Measurements from ENCODE around the gene VPS54.
"Not testable (repeated sequence)": the region's sequence is repeated elsewhere in the genome, so short reads cannot be mapped to it uniquely, and the experiment has no call there.

The VPS54 gene

DNA sequence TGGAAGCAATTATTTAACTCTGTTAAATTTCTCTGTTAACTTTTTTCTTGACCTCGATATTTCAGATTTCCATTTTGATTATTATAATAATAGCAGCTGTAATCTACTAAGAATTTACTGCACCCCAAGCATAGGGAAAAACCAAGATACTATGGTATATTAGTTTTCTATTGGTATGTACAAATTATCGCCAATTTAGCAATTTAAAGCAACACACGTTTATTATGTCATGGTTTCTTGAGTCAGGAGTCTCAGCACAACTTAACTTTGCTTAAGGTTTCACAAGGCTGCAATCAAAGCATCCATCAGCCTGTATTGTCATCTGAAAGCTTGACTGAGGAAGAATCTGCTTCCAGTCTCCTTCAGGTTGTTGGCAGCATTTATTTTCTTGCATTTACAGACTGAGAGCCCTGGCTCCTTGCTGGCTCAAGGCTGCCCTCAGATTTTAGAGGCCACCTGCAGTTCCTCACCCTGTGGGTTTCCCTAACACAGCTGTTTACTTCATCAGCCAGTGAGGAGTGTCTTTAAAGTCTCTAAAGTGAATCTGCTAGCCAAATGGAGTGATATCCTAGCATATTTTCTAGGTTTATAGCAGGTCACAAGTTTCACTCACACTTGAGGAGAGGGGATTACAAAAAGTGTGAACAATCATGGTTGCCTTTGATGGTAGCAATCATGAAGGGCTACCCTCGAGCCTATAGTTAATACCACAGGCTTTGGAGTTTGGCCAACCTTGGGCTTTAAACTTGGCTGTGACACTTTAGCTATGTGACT, 4.4 kb upstream of the VPS54 start:
- DNase-seq (ENCODE audit: low read depth in 2 of 2): no peak

DNA sequence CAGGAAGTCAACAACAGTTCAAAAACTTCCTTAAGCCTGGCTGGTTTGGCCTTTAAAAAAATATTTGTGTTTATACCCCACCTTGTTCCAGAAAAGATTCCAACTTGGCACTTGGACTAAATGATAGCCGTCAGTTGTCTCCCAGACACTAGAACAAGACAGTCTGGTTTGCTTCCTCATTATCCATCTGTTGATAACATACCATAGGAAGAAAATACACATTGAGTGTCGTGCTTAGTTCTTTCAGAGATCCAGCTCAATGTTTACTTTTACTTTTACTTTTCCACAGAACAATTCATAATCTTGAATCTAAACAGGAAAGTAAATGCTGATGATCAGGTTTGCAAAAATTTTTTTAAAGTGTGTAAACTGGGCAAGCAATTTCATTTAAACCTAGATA, 2.4 kb upstream of the VPS54 start:
- no peak for DNase-seq (ENCODE audit: low read depth in 2 of 2)

DNA sequence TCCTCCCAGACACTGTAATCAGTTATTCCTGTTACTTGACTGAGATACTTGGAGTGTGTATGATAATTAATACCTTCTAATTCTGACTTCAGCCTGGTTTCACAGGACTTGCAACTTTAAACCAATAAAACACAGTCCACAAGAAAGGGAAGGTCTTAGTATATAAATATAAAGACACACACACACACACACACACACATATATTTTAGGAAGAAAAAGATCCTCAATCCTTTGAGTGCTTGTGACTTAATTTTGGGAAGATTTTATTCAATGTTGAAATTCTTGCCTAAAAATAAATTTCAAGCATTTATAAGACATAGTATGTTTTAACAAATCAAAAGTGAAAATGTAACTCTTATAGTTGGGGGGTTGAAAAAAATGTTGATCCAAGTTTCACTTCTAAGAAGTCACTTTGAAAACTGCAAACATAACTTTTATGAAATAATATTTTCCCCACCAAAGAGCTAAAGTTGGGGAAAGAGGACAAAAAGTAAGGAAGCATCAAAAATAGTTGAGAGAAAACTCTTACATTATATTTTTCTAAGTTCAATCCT, 824 bp upstream of the VPS54 start:
- no peak for DNase-seq (ENCODE audit: low read depth in 2 of 2)

DNA sequence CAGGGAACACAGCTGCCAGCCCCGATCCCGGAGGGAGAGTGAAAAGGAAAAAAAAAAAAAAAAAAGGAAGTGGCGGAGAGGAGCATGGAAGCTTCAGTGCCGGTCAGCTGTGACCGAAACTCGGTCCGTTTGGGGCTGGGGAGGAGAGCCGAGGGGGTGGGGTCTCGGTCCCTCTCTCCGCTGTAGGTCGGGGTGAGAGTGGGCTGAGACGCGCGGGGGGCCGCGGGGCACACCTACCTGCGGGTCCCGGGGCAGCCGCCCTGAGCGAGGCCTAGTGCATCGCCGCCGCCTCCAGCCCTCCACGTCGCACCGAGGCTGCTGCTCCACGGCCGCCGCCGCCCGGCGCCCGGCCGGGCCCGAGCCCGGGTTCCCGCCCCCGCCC, 536 bp downstream of the VPS54 start:
- DNase-seq (ENCODE audit: low read depth in 2 of 2): peak; percentile 8 to 13

DNA sequence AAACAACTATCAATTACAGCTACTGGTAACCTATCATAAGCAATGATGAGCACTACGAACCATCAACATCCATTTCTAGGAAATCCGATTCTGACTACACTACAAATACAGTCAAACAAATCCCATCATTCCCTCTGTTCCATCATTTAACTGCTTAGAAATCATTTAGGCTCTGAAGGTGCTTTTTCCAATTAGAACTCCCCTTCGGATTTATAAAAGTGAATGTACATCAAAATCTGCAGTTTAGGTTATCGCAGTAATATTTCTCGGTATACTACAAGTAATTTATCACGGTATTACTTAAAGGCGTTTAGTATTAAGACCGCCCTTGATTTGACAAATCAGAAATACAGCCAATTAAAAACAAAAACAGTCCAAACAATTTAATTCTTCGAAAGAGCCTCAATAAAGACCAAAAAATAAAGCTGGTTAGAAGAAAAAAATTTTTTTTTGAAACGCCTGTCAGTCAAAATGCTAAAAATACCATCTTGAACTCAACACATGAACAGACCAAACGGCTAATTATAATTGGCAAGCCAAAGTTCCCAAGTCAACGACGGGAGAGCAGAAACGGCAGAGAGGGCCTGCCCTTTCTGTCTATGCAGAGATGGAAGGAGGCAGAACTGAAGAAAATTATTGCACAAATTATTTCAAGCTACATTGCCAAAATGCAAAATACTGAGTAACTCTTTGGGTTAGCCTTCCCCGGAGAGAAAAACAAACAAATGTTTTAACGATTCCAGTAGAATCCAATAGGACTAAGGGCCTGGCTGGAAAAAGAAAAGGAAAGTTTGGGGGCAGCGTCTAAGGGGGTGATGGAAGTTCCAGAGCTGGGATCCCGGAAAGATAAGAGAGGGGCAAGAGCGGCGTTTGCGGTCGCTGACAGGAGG, 1.2 kb downstream of the VPS54 start:
- no peak for DNase-seq (ENCODE audit: low read depth in 2 of 2)

DNA sequence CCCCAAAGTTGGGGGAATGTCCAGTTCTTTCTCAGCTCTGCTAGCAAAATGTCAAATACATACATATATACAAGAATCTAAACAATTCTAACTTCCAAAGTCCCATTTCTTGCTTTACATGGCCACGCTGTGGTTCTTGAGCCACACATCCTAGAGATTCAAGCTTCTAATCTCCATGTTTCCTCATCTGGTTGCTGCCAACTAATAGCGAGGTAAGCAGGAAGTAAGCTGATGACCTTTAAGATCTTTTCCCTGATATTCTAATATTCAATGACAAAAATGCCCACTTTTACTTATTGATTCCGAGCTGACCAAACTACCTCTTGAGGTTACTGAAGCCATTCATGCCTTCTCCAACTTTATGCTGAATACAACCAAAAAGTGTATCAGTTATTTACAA, 3.3 kb downstream of the VPS54 start:
- no peak for DNase-seq (ENCODE audit: low read depth in 2 of 2)

DNA sequence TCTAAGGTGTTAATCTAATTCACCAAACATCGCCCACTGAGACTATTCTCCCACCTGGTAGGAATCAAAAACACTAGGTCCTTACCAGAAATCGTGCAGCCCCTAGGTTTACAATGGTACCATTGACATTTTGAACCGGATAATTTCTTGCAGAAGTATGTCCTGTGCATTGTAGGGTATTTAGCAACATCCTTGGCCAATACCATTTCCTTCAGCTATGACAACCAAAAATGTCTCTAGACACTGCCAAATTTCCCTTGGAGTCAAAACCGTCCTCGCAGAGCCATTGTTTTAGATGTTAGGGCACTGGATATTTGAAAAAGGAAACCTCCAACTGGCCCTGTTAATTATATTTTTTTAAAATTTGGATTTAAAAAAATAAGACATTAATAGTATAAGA, 3.8 kb downstream of the VPS54 start:
- DNase-seq (ENCODE audit: low read depth in 2 of 2): no peak

DNA sequence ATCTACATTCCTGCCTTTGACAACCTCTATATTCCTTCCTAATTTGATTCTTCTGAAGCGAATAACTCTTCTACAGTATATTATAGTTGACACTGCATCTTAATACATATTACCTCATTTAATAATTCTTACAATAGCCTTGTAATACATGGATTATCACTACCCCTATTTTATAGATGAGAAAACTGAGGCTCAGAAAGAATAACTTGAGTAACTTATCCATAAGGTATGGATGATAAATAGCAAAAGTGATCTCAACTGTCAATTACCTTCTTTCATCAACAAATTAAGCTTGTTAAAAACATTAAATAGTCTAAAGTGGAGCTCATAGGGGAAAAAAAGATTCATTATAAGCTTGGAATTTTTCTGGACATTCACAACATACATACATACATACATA, 4.6 kb downstream of the VPS54 start:
- no peak for DNase-seq (ENCODE audit: low read depth in 2 of 2)

DNA sequence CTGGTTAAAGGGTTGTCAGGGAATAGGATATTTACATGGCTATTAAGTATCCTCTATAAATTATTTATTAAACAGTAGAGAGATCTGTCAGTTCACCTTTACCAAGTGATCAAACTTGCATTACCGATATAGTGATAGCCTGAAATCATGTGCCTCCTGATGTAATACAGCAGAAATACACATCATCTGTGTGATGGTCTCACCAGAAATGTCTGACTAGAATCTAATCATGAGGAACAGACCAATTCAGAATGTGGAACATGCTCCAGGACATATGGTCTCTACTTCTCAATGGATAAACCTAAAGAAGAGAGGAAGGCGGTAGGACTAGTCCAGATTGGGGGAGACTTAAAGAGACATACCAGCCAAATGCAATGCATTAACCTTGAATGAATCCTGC, 6.2 kb downstream of the VPS54 start:
- no peak for DNase-seq (ENCODE audit: low read depth in 2 of 2)

DNA sequence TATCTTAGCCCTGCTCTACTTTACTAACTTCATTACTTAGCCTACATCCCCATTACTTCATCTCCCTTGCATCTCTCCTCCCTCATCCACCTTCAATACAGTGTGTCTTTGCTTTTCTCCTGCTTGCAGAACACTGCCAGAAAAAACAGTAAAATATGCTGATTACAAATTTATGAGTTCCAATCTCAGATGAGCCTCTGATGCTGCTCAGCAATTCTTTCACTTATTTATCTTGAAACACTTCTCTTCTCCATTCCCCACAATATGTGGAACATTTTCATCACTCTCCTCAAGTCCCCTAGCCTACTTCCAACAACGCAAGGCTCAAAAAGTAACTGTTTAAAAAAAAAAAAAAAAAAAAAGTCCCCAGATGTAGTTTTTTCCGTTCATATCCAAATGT, 7.1 kb downstream of the VPS54 start:
- no peak for DNase-seq (ENCODE audit: low read depth in 2 of 2)

DNA sequence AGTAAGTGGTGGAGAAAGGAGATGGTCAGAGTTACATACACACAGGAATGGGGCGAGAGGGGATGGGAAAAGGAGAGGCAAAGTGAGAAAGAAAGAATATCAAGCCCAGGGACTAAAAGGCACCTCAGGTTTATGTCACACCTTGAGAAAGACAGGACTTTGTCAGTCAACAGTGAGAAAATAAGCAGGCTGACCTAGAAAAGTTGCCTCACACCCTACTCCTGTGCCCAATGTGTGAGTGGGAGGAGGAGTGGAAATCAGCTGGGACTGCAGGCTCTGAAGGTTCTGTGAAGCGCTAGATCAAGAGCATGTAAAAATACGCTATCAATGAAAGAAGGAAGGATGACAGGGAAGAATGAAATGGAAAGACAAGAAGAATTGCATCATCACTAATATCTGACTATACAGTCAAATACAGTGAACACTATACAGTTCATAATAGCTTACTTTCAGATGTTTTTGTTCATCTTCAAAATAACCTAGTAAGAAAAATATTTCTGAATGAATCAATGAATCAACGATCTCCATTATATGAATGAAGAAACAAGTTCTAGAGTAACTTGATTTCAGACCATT, 10.7 kb downstream of the VPS54 start:
- DNase-seq (ENCODE audit: low read depth in 2 of 2): no peak

DNA sequence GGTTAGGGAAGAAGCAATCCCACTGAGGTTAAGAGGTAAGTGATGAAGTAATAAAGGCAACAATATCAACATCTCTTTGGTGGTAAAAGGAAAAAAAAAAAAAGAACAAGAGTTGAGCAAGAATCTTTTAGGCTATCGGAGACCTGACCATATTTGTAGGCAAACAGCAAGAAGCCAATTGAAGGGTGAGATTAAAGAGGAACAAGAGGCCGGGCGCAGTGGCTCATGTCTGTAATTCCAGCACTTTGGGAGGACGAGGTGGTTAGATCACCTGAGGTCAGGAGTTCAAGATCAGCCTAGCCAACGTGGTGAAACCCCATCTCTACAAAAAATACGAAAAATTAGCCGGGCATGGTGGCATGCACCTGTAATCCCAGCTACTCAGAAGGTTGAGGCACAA, 11.3 kb downstream of the VPS54 start:
- DNase-seq (ENCODE audit: low read depth in 2 of 2): no peak

DNA sequence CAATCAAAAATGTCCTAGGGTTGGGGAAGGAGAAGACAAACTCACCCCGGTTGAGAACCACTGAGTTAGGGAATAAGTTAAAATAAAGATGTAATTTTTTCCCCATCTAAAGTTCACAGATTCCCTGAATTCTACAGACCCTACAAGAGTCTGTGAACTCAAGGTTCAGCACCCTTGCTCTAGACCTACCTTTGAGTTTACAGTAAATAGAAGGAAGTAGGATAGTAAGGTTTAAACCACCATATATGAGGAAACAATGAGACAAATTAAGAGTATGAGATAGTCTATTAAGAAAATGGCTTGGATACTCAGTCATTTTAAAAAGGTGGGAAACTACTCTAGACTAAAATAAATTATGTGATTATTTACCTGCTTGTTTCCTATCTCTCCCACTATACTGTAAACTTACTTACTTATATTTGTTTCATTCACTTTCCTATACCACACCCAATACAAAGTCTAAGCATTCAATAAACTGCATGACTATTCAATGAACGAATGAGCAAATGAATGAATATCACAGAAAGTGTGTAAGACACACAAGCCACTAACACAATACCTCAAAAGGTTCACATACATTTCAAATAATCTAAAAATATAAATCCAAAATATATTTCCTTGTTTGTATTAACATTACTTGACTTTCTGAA, 13.4 kb downstream of the VPS54 start:
- no peak for DNase-seq (ENCODE audit: low read depth in 2 of 2)

DNA sequence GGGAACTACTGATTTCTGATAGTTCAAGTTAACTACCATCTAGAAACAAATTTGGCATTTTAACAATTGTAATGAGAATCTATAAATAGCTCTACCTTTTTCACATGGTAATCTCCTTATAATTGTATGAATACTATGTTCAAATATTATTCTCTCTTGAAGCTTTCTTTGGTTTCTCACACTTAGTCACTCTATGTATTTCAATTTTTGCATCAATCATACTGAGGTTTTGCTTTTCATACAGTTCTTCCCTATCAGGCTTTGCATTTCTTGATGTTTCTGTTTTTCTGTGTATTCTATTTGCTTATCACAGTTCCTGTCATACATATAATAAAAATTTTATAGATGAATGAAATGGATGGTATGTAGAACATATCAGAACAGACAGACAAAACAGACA, 16.0 kb downstream of the VPS54 start:
- DNase-seq (ENCODE audit: low read depth in 2 of 2): no peak

DNA sequence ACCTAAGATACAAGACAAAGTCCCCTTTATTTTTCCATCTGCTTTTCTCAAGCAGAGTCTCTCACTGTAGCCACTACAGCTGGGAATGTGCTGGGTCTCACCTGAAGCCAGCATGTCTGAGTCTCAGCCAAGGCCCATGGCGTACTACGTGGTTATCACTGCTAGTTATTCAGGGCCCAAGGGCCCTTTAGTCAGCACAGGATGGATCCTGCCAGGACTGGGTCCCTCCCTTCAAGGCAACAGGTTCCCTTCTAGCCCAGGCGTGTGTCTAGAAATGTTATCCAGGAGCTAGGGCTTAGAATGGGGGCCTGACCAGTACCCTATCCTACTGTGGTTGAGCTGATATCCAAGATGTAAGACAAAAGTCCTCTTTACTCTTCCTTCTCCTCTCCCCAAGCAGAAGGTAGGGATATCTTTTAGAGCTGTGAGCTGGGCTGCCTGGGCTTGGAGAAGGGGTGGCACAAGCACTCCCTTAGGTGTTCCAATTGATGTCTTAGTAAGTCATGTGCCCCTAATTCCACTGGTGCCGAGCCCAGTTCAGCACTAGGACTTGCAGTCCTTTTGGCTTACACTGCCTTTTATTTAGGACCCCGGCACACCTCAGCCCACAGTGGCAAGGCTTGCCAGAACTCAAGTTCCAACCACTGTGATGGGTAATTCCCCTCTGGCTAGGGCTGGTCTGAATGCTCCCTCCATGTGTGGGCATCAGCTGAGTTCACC, 17.7 kb downstream of the VPS54 start:
- no peak for DNase-seq (ENCODE audit: low read depth in 2 of 2)

DNA sequence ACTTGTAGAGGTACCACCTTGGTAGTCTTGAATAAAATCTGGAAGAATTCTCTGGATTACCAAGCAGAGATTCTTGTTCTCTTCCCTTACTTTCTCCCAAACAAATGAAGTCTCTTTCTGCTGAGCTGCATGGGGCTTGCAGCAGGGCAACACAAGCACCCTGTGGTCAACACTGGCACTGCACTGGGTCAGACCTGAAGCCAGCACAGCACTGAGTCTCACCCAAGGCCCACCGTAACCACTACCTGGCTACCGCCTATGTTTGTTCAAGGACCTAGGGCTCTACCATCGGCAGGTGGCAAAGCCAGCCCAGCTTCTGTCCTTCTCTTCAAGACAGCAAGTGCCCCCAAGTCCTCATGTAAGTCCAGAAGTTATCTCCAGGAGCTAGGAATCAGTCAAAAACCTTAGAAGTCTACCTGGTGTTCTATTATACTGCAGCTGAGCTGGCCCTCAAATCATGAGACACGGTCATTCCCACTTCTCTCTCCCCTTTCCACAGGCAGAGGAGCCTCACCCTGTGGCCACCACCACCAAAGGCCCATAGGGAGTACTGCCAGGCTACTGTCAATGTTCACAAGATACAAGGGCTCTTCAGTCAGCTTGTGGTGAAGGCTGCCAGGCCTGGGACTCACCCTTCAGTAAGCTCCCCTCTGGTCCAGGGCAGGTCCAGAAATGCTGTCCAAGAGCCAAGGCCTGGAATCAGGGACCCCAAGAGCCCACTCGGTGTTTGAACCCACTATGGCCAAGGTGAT, 18.4 kb downstream of the VPS54 start:
- no peak for DNase-seq (ENCODE audit: low read depth in 2 of 2)

DNA sequence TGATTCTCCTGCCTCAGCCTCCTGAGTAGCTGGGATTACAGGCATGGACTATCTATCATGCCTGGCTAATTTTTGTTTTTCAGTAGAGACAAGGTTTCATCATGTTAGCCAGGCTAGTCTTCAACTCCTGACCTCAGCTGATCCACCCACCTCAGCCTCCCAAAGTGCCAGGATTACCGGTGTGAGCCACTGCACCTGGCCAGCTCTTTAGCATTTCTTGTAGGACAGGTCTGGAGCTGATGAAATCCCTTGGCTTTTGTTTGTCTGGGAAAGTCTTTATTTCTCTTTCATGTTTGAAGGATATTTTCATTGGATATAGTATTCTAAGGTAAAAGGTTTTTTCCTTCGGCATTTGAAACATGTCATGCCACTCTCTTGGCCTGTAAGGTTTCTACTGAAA, 20.2 kb downstream of the VPS54 start:
- DNase-seq (ENCODE audit: low read depth in 2 of 2): no peak

DNA sequence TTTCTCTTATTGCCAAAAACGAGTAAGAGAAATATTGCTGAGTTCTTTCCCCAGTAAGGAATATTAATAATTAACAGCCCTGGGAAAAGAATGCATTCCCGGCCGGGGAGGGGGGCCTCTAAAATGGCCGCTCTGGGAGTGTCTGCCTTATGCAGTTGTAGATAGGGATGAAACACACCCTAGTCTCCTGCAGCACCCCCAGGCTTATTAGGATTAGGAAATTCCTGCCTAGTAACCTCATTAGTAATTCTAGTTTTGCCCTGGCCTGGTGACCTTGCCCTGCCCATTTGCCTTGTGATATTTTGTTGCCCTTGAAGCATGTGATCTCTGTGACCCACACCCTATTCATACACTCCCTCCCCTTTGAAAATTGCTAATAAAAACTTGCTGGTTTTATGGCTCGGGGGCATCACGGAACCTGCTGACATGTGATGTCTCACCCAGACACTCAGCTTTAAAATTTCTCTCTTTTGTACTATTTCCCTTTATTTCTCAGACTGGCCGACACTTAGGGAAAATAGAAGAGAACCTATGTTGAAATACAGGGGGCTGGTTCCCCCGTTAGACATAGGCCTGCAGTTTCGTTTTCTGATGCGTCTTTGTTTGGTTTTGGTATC, 22.5 kb downstream of the VPS54 start:
- DNase-seq (ENCODE audit: low read depth in 2 of 2): not testable (repeated sequence)

DNA sequence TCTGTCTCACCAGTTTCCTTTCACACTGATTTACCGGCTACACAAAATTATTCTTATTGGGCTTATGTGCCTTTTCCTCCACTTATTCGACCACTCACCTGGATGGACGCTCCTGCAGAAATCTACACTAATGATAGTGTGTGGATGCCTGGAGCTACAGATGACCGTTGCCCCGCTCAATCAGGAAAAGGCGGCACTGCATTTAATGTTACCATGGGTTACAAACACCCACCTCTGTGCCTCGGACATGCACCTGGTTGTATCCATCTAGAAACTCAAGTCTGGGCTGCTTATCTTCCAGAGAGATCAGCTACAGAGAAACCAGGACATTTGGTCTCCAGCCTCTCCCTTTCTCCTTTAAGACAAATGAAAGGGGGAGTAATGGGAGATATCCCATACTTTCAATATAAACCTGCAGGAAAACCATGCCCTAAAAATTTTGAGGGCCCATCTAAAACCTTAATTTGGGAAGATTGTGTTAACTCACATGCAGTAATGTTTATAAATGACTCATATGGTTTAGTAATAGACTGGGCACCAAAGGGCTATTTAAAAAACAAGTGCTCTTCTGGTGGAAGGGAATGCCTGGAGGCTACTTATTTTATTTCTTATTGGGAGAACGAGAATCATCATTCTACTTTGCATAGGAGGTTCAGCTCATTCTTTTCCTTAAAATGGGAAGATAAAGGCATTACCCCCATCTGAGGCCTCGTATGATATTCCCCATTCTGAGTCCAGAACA, 24.7 kb downstream of the VPS54 start:
- not testable (repeated sequence) for DNase-seq (ENCODE audit: low read depth in 2 of 2)
